ENCODE results near the gene MFAP3L.
A peak's percentile ranks its signal among the peaks of the same experiment; 100 is the strongest.

The MFAP3L gene

GRCh38 chr4:170004651-170005295 lies 21.4 kb downstream of the MFAP3L start:
- intact Hi-C loops (cut with DNase I; ENCODE audit: low total_unique reads): no loop called here
- Histone ChIP-seq H3K27ac (peak overlapping the region in 1 of 2 donors; percentile 18), H3K36me3 (no peaks in the 10 kb centered on the region), H3K9me3 (no peaks in the 10 kb centered on the region), H3K4me1 (peaks cover 0 to 27% (median 14%) of the 10 kb centered on the region in 4 donors), H3K27me3 (no peaks in the 10 kb centered on the region), H3K4me3 (no peak overlapping the region)
- DNase-seq: no peak
- TF ChIP-seq CTCF (IDR thresholded peaks at IDR 0.05): no peak

GRCh38 chr4:170003071-170004070 lies 22.8 kb downstream of the MFAP3L start:
- H3K27me3 ChIP-seq: no peaks in the 10 kb centered on the region
- H3K36me3 ChIP-seq: no peaks in the 10 kb centered on the region
- no peak for TF ChIP-seq CTCF (IDR thresholded peaks at IDR 0.05)
- DNase-seq: no peak
- intact Hi-C loops (cut with DNase I; ENCODE audit: low total_unique reads): no loop called here
- no peaks in the 10 kb centered on the region for H3K9me3 ChIP-seq
- peak overlapping the region; percentile 13 to 45 for H3K27ac ChIP-seq
- no peak overlapping the region for H3K4me3 ChIP-seq
- peaks cover 0 to 27% (median 11%) of the 10 kb centered on the region in 4 donors for H3K4me1 ChIP-seq

GRCh38 chr4:170001745-170002267 lies 24.4 kb downstream of the MFAP3L start:
- Histone ChIP-seq H3K36me3 (no peaks in the 10 kb centered on the region), H3K4me1 (peaks cover 0 to 27% (median 11%) of the 10 kb centered on the region in 4 donors), H3K27ac (no peak overlapping the region), H3K9me3 (no peaks in the 10 kb centered on the region), H3K27me3 (no peaks in the 10 kb centered on the region), H3K4me3 (no peak overlapping the region)
- no peak for DNase-seq
- intact Hi-C loops (cut with DNase I; ENCODE audit: low total_unique reads): no loop called here
- no peak for TF ChIP-seq CTCF (IDR thresholded peaks at IDR 0.05)

- Histone ChIP-seq H3K9me3 (no peaks in the 10 kb centered on the region), H3K4me1 (peaks cover 0 to 27% (median 11%) of the 10 kb centered on the region in 4 donors), H3K36me3 (no peaks in the 10 kb centered on the region), H3K4me3 (no peak overlapping the region), H3K27me3 (no peaks in the 10 kb centered on the region), H3K27ac (no peak overlapping the region)
- no peak for DNase-seq
- intact Hi-C loops (cut with DNase I; ENCODE audit: low total_unique reads): no loop called here
- TF ChIP-seq CTCF (IDR thresholded peaks at IDR 0.05): no peak
Observed at GRCh38 chr4:170001011-170001744, 25.0 kb downstream of the MFAP3L start.

GRCh38 chr4:169999923-170000322 lies 26.3 kb downstream of the MFAP3L start:
- Histone ChIP-seq H3K4me1 (peaks cover 0 to 15% (median 3%) of the 10 kb centered on the region in 4 donors), H3K9me3 (no peaks in the 10 kb centered on the region), H3K36me3 (no peaks in the 10 kb centered on the region), H3K27ac (no peak overlapping the region), H3K27me3 (no peaks in the 10 kb centered on the region), H3K4me3 (no peak overlapping the region)
- no peak for DNase-seq
- no peak for TF ChIP-seq CTCF (IDR thresholded peaks at IDR 0.05)
- intact Hi-C loops (cut with DNase I; ENCODE audit: low total_unique reads): no loop called here
